HEK293 (cell line): Measurements from ENCODE around the gene SYNE1.

Experiments
- CTCF ChIA-PET: fragments of 350-600 bp; formaldehyde crosslinking; extraction: SDS; loops from one replicate; lab custom pipeline; 2021; ENCODE audit warnings: antibody characterized with exemption; lab: Yijun Ruan, JAX
- POLR2A ChIA-PET: fragments of 300-600 bp; formaldehyde crosslinking; extraction: SDS; loops from one replicate; lab custom pipeline; 2020; ENCODE audit warnings: antibody characterized with exemption, inconsistent platforms; lab: Yijun Ruan, JAX
- H3K27ac ChIP-seq: fragments of 200-500 bp; sonication (Bioruptor generic); 2 replicates; pipeline ENCODE4 v1.5.1; 2014; ENCODE audit warnings: low read depth, low read length, control low read depth, inconsistent platforms; ENCODE audit errors: extremely low read depth
- H3K36me3 ChIP-seq, 2 experiments: fragments of 200-500 bp in 1 of 2; sonication (Bioruptor generic) in 1 of 2; 1 replicate in 1 of 2; 2 replicates in 1 of 2; pipeline ENCODE4 v1.5.1; 2014 to 2017; ENCODE audit warnings: inconsistent platforms in 2 of 2, low read length in 2 of 2; ENCODE audit not compliant: control insufficient read depth in 2 of 2, insufficient read depth in 1 of 2
- H3K4me1 ChIP-seq: fragments of 200-500 bp; sonication (Bioruptor generic); 2 replicates; pipeline ENCODE4 v1.5.1; 2014; ENCODE audit warnings: mild to moderate bottlenecking, low read length, inconsistent platforms; ENCODE audit not compliant: control insufficient read depth, insufficient read depth
- H3K4me3 ChIP-seq: 2 replicates; pipeline ENCODE4 v1.5.1; 2011; ENCODE audit warnings: low read depth, mild to moderate bottlenecking, control low read depth, low read length, moderate library complexity
- H3K9me3 ChIP-seq: fragments of 200-500 bp; sonication (Bioruptor generic); 2 replicates; pipeline ENCODE4 v1.5.1; 2014; ENCODE audit warnings: low read depth, low read length, inconsistent platforms; ENCODE audit not compliant: control insufficient read depth, insufficient read depth
- BCL11B ChIP-seq: fragments of 450-650 bp; formaldehyde crosslinking; IDR thresholded peaks from 2 replicates; pipeline ENCODE4 v1.5.1; 2016; ENCODE audit warnings: low read depth, missing biosample characterization, missing genetic modification characterization
- GFI1B ChIP-seq: fragments of 450-650 bp; formaldehyde crosslinking; IDR thresholded peaks from 2 replicates; pipeline ENCODE4 v1.5.1; 2016; ENCODE audit warnings: missing biosample characterization, missing genetic modification characterization
- HOXA7 ChIP-seq: sonication (generic); formaldehyde crosslinking; IDR thresholded peaks from 2 replicates; pipeline ENCODE4 v1.8.1; 2022; ENCODE audit warnings: missing genetic modification reagents, borderline replicate concordance
- HOXC10 ChIP-seq: sonication (generic); formaldehyde crosslinking; IDR thresholded peaks from 2 replicates; pipeline ENCODE4 v1.8.1; 2023; ENCODE audit warnings: mild to moderate bottlenecking, missing genetic modification reagents
- IKZF3 ChIP-seq: fragments of 450-650 bp; IDR thresholded peaks from 2 replicates; pipeline ENCODE4 v1.5.0; 2018; ENCODE audit warnings: missing biosample characterization, mild to moderate bottlenecking, missing genetic modification characterization, moderate library complexity
- KLF1 ChIP-seq: fragments of 450-650 bp; formaldehyde crosslinking; IDR thresholded peaks from 2 replicates; pipeline ENCODE4 v1.5.1; 2016; ENCODE audit warnings: missing biosample characterization, missing genetic modification characterization
- REPIN1 ChIP-seq: fragments of 450-650 bp; formaldehyde crosslinking; IDR thresholded peaks from 2 replicates; pipeline ENCODE4 v1.5.1; 2017; ENCODE audit warnings: missing biosample characterization, missing genetic modification characterization, low read depth
- ZBTB20 ChIP-seq: fragments of 450-650 bp; formaldehyde crosslinking; IDR thresholded peaks from 2 replicates; pipeline ENCODE4 v1.5.1; 2016; ENCODE audit warnings: missing biosample characterization, missing genetic modification characterization
- ZBTB48 ChIP-seq: fragments of 450-650 bp; formaldehyde crosslinking; IDR thresholded peaks from 2 replicates; pipeline ENCODE4 v1.5.1; 2016; ENCODE audit warnings: missing biosample characterization, missing genetic modification characterization
- ZEB2 ChIP-seq: fragments of 450-650 bp; formaldehyde crosslinking; IDR thresholded peaks from 2 replicates; pipeline ENCODE4 v1.5.1; 2016; ENCODE audit warnings: missing biosample characterization, missing genetic modification characterization
- ZNF157 ChIP-seq: fragments of 450-650 bp; formaldehyde crosslinking; IDR thresholded peaks from 2 replicates; pipeline ENCODE4 v1.5.1; 2016; ENCODE audit warnings: missing biosample characterization, missing genetic modification characterization
- ZNF184 ChIP-seq: fragments of 450-650 bp; IDR thresholded peaks from 2 replicates; pipeline ENCODE4 v1.5.1; 2018; ENCODE audit warnings: missing biosample characterization, mild to moderate bottlenecking, missing genetic modification characterization
- ZNF248 ChIP-seq: fragments of 450-650 bp; formaldehyde crosslinking; IDR thresholded peaks from 2 replicates; pipeline ENCODE4 v1.5.1; 2017; ENCODE audit warnings: missing biosample characterization, missing genetic modification characterization
- ZNF266 ChIP-seq: fragments of 450-650 bp; formaldehyde crosslinking; IDR thresholded peaks from 2 replicates; pipeline ENCODE4 v1.5.1; 2016; ENCODE audit warnings: missing biosample characterization, missing genetic modification characterization, low read depth
- ZNF274 ChIP-seq, 2 experiments: fragments of 200-500 bp in 1 of 2; fragments of 450-650 bp in 1 of 2; sonication (Bioruptor generic) in 1 of 2; formaldehyde crosslinking in 1 of 2; IDR thresholded peaks; 2 replicates each; pipeline versions ENCODE4 v1.5.1 to v1.6.1; 2014 to 2016; ENCODE audit warnings: borderline replicate concordance in 1 of 2, inconsistent platforms in 1 of 2, low read length in 1 of 2, missing biosample characterization in 1 of 2, missing genetic modification characterization in 1 of 2
- ZNF324 ChIP-seq: fragments of 450-650 bp; formaldehyde crosslinking; IDR thresholded peaks from 2 replicates; pipeline ENCODE4 v1.5.1; 2016; ENCODE audit warnings: missing biosample characterization, missing genetic modification characterization
- ZNF37A ChIP-seq: fragments of 450-650 bp; IDR thresholded peaks from 2 replicates; pipeline ENCODE4 v1.5.1; 2018; ENCODE audit warnings: missing biosample characterization, missing genetic modification characterization
- ZNF391 ChIP-seq: fragments of 450-650 bp; formaldehyde crosslinking; IDR thresholded peaks from 2 replicates; pipeline ENCODE4 v1.5.1; 2016; ENCODE audit warnings: low read depth, missing biosample characterization, missing genetic modification characterization, borderline replicate concordance
- ZNF501 ChIP-seq: fragments of 450-650 bp; formaldehyde crosslinking; IDR thresholded peaks from 2 replicates; pipeline ENCODE4 v1.5.1; 2016; ENCODE audit warnings: missing biosample characterization, missing genetic modification characterization
- ZNF549 ChIP-seq: fragments of 450-650 bp; IDR thresholded peaks from 2 replicates; pipeline ENCODE4 v1.5.1; 2018; ENCODE audit warnings: missing biosample characterization, missing genetic modification characterization, mild to moderate bottlenecking, inconsistent platforms, moderate library complexity
- ZNF558 ChIP-seq: fragments of 450-650 bp; formaldehyde crosslinking; IDR thresholded peaks from 2 replicates; pipeline ENCODE4 v1.5.1; 2016; ENCODE audit warnings: missing biosample characterization, missing genetic modification characterization
- ZNF621 ChIP-seq: fragments of 450-650 bp; formaldehyde crosslinking; IDR thresholded peaks from 2 replicates; pipeline ENCODE4 v1.5.1; 2017; ENCODE audit warnings: missing biosample characterization, missing genetic modification characterization
- ZNF776 ChIP-seq: fragments of 450-650 bp; formaldehyde crosslinking; IDR thresholded peaks from 2 replicates; pipeline ENCODE4 v1.5.0; 2017; ENCODE audit warnings: missing biosample characterization, missing genetic modification characterization, borderline replicate concordance
- ZNF791 ChIP-seq: fragments of 450-650 bp; formaldehyde crosslinking; IDR thresholded peaks from 2 replicates; pipeline ENCODE4 v1.5.1; 2016; ENCODE audit warnings: missing biosample characterization, missing genetic modification characterization
- ZNF830 ChIP-seq: fragments of 450-650 bp; IDR thresholded peaks from 2 replicates; pipeline ENCODE4 v1.5.0; 2018; ENCODE audit warnings: missing biosample characterization, missing genetic modification characterization, low read depth, mild to moderate bottlenecking, moderate library complexity
- TF ChIP-seq, protein P1 (sequence below): fragments of 450-650 bp; formaldehyde crosslinking; IDR thresholded peaks from 2 replicates; pipeline ENCODE4 v1.5.1; 2016; ENCODE audit warnings: missing biosample characterization, missing genetic modification characterization, borderline replicate concordance
- TF ChIP-seq, protein P2 (sequence below): sonication (generic); formaldehyde crosslinking; IDR thresholded peaks from 2 replicates; pipeline ENCODE4 v1.8.1; 2022; ENCODE audit warnings: mild to moderate bottlenecking, moderate library complexity, missing genetic modification reagents
- TF ChIP-seq, protein P3 (sequence below): fragments of 450-650 bp; formaldehyde crosslinking; IDR thresholded peaks from 2 replicates; pipeline ENCODE4 v1.5.1; 2016; ENCODE audit warnings: missing biosample characterization, missing genetic modification characterization

SYNE1 gene

DNA sequence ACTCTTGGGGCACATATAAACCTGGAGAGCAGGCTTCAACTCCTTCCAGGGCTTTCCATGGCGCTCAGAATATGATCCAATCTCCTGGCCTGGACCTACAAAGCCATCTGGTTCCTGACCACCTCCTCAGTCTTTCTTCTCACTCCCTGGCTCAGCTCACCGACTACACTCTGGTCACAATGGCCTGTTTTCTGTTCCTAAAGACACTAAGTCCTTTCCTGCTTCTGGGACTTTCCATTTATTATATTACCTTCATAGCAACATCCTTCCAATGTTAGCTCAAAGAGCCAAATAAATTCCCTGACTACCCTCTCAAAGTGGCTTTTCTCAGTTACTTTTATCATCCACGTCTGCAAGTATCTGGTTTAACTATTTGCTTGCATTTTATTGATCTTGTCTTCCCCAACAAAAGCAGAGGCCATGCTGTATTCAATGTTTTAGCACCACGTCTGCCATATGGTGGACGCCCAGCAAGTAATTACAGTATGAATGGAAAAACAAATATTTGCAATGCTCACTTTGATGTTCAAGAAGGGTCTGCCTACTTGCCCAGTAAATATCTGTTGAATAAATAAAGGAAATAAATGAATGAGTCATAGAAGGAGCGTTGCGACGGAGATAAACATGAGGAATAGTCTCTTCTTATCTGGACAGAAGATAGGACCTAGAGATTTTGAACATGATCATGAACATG lies 501.3 kb downstream of the SYNE1 start:
- Histone ChIP-seq H3K4me1 (no peaks in the 10 kb centered on the region), H3K4me3 (no peak overlapping the region), H3K36me3 (peaks cover 0 to 52% of the 10 kb centered on the region in 2 experiments; a peak in 2 of 3 replicates), H3K9me3 (no peaks in the 10 kb centered on the region), H3K27ac (no peak overlapping the region)
- POLR2A ChIA-PET, result no interaction called here
- CTCF ChIA-PET, result interaction anchor here (0.6 kb wide), 1 partner anchor 44 kb away, joined by 3 read pairs; no protein-coding TSS in a partner anchor
- TF ChIP-seq ZNF621, result no peak
- TF ChIP-seq ZEB2, result no peak
- no peak for TF ChIP-seq ZNF157 (tag by site-specific recombination)
- no peak for TF ChIP-seq ZNF558 (tag by site-specific recombination)
- TF ChIP-seq ZNF549, result no peak

DNA sequence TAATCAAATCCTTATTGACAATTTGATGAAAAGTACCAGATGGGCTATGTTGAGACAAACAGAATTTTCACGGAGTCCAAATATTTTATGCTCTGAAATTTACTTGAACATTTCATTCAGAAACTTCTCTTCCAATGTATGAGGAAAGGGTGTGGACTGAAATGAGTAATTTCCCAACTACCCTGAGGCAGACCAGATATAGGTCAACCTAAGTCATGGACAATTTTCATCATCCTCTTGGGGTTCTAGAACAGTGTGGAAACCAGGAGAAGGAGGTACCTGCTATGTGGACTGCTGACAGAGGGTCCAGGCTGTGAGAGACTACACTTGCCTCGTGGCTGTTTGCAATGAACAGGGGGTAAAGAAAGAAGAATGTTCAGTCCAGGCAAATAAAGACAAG lies 506.7 kb downstream of the SYNE1 start:
- Histone ChIP-seq H3K27ac (no peak overlapping the region), H3K9me3 (no peaks in the 10 kb centered on the region), H3K4me3 (no peak overlapping the region), H3K36me3 (peaks cover 0 to 49% of the 10 kb centered on the region in 2 experiments; a peak in 2 of 3 replicates), H3K4me1 (no peaks in the 10 kb centered on the region)
- CTCF ChIA-PET, result no interaction called here
- POLR2A ChIA-PET, result no interaction called here
- TF ChIP-seq ZNF501 (tag by site-specific recombination) (no peak), ZNF621 (no peak), HOXC10 (CRISPR knock-in tag) (no peak), BCL11B (tag by site-specific recombination) (no peak), ZNF324 (no peak), KLF1 (tag by site-specific recombination) (no peak), ZNF248 (tag by site-specific recombination) (no peak), GFI1B (tag by site-specific recombination) (no peak)
- TF ChIP-seq, protein P1, sequence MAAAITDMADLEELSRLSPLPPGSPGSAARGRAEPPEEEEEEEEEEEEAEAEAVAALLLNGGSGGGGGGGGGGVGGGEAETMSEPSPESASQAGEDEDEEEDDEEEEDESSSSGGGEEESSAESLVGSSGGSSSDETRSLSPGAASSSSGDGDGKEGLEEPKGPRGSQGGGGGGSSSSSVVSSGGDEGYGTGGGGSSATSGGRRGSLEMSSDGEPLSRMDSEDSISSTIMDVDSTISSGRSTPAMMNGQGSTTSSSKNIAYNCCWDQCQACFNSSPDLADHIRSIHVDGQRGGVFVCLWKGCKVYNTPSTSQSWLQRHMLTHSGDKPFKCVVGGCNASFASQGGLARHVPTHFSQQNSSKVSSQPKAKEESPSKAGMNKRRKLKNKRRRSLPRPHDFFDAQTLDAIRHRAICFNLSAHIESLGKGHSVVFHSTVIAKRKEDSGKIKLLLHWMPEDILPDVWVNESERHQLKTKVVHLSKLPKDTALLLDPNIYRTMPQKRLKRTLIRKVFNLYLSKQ, result no peak
- TF ChIP-seq, protein P2, sequence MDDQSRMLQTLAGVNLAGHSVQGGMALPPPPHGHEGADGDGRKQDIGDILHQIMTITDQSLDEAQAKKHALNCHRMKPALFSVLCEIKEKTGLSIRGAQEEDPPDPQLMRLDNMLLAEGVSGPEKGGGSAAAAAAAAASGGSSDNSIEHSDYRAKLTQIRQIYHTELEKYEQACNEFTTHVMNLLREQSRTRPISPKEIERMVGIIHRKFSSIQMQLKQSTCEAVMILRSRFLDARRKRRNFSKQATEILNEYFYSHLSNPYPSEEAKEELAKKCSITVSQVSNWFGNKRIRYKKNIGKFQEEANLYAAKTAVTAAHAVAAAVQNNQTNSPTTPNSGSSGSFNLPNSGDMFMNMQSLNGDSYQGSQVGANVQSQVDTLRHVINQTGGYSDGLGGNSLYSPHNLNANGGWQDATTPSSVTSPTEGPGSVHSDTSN (CRISPR knock-in tag), result no peak

DNA sequence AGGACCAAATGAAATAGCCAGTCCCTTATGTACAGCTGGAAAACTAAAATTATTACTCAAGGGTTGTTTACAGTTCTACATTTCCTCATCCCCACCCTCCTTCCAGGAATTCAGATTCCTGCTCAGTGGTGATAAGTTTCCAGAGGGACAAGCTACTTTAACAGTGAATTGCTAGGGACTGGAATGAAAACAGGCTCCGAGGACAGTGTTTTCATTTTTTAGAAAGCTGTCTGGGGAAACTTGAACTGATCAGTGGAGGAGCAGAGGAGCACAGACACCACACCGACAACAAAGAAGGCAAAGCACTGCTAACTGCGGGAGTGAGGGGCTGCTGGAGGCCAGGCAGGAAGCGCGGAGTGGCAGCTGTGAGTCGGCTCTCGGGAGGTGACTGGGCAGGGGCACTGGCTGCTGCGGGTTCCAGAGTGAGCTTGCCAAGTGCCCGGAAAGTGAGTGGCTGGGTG lies 507.4 kb downstream of the SYNE1 start:
- Histone ChIP-seq H3K27ac (no peak overlapping the region), H3K36me3 (peaks cover 0 to 42% of the 10 kb centered on the region in 2 experiments; a peak in 2 of 3 replicates), H3K4me1 (no peaks in the 10 kb centered on the region), H3K9me3 (no peaks in the 10 kb centered on the region), H3K4me3 (no peak overlapping the region)
- TF ChIP-seq REPIN1 (tag by site-specific recombination), result no peak
- no peak for TF ChIP-seq IKZF3 (tag by site-specific recombination)
- no peak for TF ChIP-seq ZNF391 (tag by site-specific recombination)
- no peak for TF ChIP-seq ZNF776 (tag by site-specific recombination)
- TF ChIP-seq ZNF274 (IDR thresholded peaks at IDR 0.05; ENCODE audit: low read length), result no peak
- no peak for TF ChIP-seq ZNF274 (tag by site-specific recombination; IDR thresholded peaks at IDR 0.05; ENCODE audit: borderline replicate concordance)
- no peak for TF ChIP-seq ZNF830 (tag by site-specific recombination)
- no peak for TF ChIP-seq ZBTB20 (tag by site-specific recombination)
- no peak for TF ChIP-seq ZNF266 (tag by site-specific recombination)
- no peak for TF ChIP-seq ZNF37A (tag by site-specific recombination)
- TF ChIP-seq ZNF791 (tag by site-specific recombination), result no peak
- TF ChIP-seq, protein P3, sequence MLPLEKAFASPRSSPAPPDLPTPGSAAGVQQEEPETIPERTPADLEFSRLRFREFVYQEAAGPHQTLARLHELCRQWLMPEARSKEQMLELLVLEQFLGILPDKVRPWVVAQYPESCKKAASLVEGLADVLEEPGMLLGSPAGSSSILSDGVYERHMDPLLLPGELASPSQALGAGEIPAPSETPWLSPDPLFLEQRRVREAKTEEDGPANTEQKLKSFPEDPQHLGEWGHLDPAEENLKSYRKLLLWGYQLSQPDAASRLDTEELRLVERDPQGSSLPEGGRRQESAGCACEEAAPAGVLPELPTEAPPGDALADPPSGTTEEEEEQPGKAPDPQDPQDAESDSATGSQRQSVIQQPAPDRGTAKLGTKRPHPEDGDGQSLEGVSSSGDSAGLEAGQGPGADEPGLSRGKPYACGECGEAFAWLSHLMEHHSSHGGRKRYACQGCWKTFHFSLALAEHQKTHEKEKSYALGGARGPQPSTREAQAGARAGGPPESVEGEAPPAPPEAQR (tag by site-specific recombination), result no peak
- TF ChIP-seq ZBTB48, result no peak
- TF ChIP-seq HOXA7 (CRISPR knock-in tag), result no peak
- no peak for TF ChIP-seq ZNF184
- POLR2A ChIA-PET, result no interaction called here
- CTCF ChIA-PET, result no interaction called here
